Measurements from ENCODE around the gene NKTR. TPM values are rescaled to one million over a fixed set of nuclear protein-coding genes. Genes with fewer than 3 reads are reported as not detected.

The NKTR gene
- total and polyA plus RNA-seq, 2 of the 13 experiments (the other 11 are each of a cell fraction or from before 2014, with no cell fraction given), result 41.3 to 59.6 TPM

- TF ChIP-seq ZNF280D (CRISPR knock-in tag; IDR thresholded peaks at IDR 0.05) (no peak), TIGD3 (CRISPR knock-in tag; IDR thresholded peaks at IDR 0.05; ENCODE audit: borderline replicate concordance) (0 out of 2 replicates have a peak, but pooled peaks have one; percentile 57), ZNF136 (CRISPR knock-in tag; IDR thresholded peaks at IDR 0.05; ENCODE audit: low read depth) (0 out of 2 replicates have a peak, but pooled peaks have one; percentile 11), ZBTB39 (CRISPR knock-in tag; IDR thresholded peaks at IDR 0.05) (no peak), POLR2AphosphoS2 (IDR thresholded peaks at IDR 0.05; ENCODE audit: low read depth, low read length) (no peak), MAFF (IDR thresholded peaks at IDR 0.05; ENCODE audit: low read depth, low read length) (no peak), ZNF24 (IDR thresholded peaks at IDR 0.05) (no peak), CHD2 (IDR thresholded peaks at IDR 0.05; ENCODE audit: low read depth, low read length) (no peak), ZNF430 (CRISPR knock-in tag; IDR thresholded peaks at IDR 0.05) (0 out of 2 replicates have a peak, but pooled peaks have one; percentile 39), EP300 (IDR thresholded peaks at IDR 0.05; ENCODE audit: low read depth in 2 of 2, low read length in 2 of 2) (peak in 1 of 2 experiments; percentile 2; a peak in 1 of 4 replicates), EP300 (CRISPR knock-in tag; IDR thresholded peaks at IDR 0.05; ENCODE audit: borderline replicate concordance) (no peak; the same call in 1 of the 2 replicates), SOX13 (IDR thresholded peaks at IDR 0.05) (no peak), SOX13 (CRISPR knock-in tag; conservative IDR thresholded peaks at IDR 0.05 in 1 of 2, IDR thresholded peaks at IDR 0.05 in 1 of 2) (0 out of 4 replicates have a peak, but pooled peaks of 1 of the 2 experiments have one; percentile 13), MXD3 (CRISPR knock-in tag; IDR thresholded peaks at IDR 0.05) (no peak), ARID4A (CRISPR knock-in tag; IDR thresholded peaks at IDR 0.05; ENCODE audit: borderline replicate concordance) (peak; percentile 24; the same call in 1 of the 2 replicates), ZNF768 (CRISPR knock-in tag; IDR thresholded peaks at IDR 0.05) (peak; percentile 98)
These were observed 54.1 kb downstream of the NKTR start (continued) for GRCh38 chr3:42654331-42655201.
